GM18508 (cell line): Measurements from ENCODE around the gene EMC9.
A peak's percentile ranks its signal among the peaks of the same experiment; 100 is the strongest.

Source experiments
- ATAC-seq: cut with Tn5 transposase; IDR thresholded peaks from one replicate; pipeline ENCODE4 v1.9.1; 2021; ENCODE audit warnings: moderate number of reproducible peaks; ENCODE audit not compliant: insufficient read depth, unreplicated experiment

EMC9 gene

DNA sequence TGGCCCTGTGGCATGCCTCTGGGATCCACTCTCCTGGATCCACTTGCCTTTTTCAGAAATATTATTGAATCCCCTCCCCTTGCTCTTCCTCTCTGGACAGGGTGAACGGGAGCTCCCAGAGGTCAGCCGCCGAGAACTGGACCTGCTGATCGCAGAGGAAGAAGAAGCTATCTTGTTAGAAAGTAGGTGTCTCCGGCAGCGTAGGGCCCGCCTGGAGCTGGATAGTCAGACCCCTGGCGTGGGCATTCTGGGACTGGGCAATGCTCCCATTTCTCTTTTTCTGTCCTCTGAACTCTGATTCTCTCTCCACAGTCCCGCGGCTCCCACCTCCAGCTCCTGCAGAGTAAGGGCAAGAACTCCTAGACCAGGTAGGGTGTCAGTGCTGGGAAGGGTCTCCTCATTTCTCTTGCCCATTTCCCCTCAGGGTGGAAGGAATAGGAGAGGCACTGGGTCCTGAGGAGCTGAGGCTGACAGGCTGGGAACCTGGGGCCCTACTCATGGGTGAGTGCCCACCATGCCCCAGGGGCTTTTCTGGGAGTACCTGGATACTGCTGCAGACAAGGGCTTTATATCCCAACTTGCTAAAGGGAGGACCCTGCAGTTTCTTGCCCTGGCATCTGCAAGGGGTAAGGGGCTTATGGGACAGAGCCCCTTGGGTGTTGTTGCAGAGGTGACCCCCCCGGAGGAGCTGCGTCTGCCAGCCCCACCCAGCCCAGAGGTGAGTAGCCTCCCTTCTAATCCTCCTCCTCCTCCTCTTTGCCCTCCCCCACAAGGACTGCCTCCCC is 35.8 kb upstream of the EMC9 start:
- no peak for ATAC-seq

DNA sequence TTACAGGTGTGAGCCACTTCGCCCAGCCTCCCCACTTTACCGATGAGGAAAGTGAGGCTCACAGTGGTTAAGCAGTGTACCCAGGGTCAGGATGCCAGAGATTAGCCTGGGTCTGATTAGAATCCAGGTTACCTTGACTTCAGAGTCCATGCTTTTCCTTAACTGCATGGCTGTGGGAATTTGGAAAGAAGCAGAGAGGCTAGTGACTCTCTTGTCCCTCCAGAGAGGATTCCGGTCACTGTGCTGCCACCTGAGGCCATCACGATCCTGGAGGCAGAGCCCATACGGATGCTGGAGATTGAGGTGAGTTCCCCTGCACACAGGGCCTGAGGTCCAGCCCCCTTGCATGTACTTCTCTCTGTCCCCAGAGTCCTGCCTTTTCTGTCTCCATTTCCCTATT is 35.2 kb upstream of the EMC9 start:
- ATAC-seq = no peak

DNA sequence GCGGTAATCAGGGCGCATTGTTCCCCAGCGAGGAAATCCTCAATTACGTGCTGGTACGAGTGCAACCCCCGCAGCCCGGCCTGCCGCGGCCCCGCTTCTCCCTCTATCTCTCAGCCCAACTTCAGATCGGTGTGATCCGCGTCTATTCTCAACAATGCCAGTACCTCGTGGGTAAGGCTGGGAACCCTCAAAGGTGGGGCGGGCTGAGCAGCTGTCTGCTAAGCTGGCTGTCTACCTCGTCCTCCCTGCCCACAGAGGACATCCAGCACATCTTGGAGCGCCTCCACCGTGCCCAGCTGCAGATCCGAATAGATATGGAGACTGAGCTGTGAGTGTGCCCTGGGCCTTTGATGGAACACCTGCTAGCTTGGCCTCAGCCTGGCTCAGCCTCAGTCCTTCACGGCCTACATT is 31.5 kb upstream of the EMC9 start:
- ATAC-seq = no peak

DNA sequence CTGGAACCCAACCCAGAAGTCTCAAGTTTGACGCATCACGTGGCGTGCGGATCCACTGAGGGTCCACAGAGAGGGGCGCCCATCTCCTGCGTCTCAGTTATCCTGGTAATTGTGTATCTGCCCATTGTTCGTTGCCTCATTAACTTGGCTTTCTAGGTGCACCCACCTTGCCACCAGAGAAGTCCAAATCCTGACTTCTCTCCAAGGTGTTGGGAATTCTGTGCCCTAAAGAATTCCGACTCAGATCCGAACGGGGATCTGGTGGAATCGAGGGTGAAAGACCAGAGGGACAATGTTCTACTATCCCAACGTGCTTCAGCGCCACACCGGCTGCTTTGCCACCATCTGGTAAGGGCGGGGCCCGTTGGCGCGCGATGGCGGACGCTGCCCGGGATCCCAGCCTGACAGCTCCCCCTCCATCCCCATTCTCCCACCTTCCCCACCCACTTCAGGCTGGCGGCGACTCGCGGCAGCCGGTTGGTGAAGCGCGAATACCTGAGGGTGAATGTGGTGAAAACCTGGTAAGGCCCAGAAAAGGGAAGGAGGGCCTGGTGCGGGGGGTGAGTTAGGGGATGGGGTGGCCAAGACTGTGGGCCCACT is 31.0 kb upstream of the EMC9 start:
- no peak for ATAC-seq

DNA sequence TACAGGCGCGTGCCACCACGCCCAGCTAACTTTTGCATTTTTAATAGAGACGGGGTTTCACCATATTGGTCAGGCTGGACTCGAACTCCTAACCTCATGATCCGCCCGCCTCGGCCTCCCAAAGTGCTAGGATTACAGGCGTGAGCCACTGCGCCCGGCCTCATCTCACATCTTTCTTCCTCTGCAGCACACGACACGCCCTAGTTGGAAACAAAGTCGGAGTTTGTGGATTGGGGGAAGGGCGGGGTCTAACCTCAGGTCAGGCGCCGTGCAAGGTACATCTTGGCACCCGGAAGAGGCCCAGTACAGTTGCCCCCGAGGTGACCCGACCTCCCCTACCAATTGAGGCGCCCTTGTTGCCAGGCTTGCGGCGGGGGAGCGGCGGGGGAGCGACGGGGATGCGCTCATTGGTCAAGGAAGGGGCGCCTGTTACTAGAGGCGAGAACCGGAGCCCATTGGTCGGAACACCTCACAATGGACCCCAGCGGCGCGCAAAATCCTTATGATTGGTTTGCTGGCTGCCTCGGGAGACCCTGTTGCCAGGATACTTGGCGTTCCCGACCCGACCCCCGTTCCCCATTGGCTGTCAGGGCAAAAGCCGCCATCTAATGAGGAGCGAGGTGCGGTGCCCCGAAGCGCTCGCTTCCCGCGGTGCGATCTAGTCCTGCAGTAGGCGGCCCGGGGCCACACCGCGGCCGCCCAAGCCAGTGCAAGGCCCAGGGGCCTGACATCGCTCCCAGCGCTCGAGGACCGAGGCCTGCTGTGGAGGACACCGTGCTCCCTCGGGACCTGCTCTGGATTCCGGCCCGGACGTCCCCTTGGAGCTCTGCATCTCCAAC is 30.2 kb upstream of the EMC9 start, which contains the start of gene REC8:
REC8 (plus strand) TSS at position 659 of the 839 bp plus-strand sequence. CDS start 473 bp downstream, outside the sequence.
- peak; percentile 61 for ATAC-seq

DNA sequence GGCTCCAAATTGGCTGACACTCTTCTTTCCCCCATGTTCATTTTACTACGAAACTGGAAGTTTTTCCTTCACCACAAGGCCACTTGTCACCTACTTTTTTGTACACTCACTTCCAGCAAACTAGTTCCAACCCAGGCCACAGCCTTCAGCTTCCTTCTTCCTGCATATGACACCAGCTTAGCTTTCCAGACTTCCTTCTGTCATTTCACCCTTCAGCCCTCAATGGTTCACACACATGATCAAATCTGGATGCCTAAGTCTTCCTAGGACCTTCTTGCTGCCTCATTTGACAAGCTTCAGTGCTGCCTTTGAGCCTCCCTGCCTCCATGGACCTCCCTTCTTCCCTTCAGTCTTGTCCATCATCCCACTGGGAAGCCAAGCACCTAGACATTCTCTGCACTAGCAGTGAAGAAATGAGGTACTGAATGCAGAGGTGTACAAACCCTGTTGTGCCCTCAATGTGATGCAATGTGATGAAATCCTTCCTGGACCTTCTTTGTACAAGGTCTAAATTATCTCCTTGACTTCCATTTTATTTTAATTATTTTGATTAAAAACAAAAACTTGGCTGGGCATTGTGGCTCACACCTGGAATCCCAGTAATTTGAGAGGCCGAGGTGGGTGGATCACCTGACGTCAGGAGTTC is 26.2 kb upstream of the EMC9 start:
- ATAC-seq = no peak

DNA sequence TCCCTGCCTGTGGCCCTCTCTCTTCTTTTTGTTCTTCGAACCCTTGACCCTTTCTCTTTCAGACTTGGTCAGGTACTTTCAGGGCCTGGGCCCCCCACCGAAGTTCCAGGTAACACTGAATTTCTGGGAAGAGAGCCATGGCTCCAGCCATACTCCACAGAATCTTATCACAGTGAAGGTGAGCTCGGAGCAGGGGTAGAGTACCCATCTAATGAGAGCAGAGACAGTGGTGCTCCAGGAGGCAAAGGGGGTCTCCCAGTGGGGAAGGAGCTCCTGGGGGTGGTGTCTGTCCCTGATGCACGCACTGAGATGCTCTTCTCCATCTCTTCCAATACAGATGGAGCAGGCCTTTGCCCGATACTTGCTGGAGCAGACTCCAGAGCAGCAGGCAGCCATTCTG is 24.4 kb upstream of the EMC9 start:
- ATAC-seq = no peak

DNA sequence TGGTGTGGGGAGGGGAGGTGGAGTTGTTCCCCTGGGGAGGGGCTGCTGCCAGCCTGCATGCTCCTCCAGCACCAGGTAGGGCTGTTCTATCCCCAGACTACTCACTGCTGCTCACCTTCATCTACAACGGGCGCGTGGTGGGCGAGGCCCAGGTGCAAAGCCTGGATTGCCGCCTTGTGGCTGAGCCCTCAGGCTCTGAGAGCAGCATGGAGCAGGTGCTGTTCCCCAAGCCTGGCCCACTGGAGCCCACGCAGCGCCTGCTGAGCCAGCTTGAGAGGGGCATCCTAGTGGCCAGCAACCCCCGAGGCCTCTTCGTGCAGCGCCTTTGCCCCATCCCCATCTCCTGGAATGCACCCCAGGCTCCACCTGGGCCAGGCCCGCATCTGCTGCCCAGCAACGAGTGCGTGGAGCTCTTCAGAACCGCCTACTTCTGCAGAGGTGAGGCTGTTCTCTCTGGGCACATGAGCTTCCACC is 23.2 kb upstream of the EMC9 start:
- ATAC-seq = no peak

DNA sequence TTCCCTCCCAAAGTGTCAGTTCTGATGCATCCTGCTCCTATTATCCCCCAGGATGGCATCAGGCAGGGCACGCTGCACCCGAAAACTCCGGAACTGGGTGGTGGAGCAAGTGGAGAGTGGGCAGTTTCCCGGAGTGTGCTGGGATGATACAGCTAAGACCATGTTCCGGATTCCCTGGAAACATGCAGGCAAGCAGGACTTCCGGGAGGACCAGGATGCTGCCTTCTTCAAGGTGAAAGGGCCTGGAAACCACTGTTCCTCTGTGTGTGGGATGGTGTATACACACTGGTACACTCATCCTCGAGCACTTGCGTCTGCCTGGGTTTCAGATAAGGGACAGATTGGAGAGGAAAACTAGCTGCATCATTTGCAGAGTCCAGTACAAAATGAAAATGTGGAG is 20.7 kb upstream of the EMC9 start:
- no peak for ATAC-seq

DNA sequence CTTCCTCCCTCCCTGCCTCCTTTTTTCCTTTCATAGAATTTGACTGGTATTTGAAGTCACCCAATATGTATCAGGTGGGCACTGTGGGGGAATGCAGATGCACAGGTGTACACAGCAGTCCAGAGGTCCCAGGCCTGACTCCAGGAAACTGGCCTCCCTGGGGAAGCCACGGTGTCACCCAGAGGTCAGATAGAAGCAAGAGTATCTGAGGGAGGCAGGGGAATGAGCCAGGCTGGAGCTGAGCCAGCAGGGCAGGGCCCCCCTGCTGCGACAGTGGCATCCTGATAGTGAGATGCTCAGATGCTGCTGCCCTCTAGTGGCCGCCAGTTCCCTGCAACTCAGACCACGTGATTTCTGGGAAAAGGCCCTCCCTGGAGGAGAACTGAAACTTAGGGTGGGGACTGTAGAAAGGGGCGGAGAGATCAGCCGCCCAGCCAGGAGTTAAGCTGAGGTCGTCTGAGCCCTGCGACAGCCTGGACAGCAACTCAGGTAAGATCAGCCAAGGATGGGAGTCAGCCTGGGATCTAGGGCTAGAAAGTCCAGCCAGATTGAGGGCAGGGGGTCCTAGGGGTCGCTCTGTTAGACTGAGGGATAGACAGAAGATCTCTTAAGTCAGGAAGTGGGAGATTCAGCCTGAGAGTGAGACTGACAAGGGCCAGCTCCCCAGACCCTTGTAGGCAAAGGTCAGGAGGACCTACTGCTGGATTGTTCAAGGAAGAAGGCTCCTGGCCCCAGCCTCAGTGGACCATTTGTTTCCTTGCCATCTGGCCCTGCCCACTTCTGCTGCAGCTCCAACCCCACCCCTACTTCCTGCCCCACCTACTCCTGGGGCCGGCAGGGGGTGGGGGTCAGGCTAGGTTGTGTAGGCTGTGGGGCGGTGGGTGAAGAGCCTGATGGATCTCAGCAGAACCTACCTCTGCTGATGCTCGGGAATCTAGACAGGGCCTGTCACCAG is 19.7 kb upstream of the EMC9 start, which contains the start of gene IRF9:
IRF9 (plus strand) TSS at position 416 of the 955 bp plus-strand sequence. CDS start 880 bp downstream, outside the sequence.
- peak; percentile 56 for ATAC-seq

DNA sequence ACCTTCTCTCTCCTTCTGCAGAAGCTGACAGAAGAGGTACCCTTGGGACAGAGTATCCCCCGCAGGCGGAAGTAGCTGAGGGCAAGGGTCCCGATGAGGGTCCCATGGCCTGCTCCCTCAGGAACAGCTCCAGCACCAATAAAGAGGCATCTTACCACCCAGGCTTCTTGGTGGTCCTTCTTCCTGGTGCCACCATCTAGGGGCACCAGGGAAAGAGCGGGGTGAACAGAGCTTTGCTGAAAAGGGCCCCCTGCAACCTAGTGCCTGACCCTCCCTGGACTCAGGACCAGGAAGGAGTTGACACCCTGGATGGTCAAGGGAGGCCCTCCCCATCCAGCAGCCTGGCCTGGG is 19.1 kb upstream of the EMC9 start:
- no peak for ATAC-seq

DNA sequence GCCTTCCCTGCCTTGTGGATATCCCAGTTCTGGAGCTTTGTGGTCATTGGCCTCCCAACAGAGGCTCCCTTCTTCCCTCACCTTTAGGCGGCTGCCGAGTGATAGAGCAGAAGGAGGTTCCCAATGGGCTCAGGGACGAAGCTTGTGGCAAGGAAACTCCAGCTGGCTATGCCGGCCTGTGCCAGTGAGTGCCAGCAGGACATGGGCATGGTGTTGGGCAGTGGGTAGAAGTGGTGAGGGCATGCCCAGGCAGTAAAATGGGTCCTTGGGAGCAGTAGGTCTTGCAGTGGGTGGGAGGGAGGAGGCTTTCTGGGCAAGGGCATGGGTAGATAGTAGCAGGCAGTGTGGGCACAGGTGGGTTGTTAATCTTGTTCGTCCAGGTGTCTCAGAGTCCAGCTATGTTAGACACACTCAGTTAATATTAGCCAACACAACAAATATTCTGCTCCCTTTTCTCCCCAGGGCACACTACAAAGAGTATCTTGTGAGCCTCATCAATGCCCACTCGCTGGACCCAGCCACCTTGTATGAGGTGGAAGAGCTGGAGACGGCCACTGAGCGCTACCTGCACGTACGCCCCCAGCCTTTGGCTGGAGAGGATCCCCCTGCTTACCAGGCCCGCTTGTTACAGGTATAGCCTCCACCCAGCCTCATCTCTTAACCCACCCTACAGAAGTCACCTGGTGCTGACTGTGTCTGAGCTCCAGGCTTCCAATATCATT is 18.5 kb upstream of the EMC9 start:
- ATAC-seq = no peak

DNA sequence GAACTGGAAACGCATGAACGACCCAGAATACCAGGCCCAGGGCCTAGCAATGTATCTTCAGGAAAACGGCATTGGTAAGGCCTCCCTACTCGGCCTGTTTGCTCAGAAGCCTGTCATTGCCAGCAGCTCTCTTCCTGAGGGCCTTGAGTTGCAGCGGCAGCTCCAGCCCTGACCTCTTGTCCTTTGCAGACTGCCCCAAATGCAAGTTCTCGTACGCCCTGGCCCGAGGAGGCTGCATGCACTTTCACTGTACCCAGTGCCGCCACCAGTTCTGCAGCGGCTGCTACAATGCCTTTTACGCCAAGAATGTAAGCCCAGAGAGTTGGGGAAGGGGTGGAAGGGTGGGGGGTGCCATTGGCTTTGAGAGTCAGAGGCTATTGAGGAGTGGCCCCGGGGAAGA is 15.9 kb upstream of the EMC9 start:
- ATAC-seq = no peak

DNA sequence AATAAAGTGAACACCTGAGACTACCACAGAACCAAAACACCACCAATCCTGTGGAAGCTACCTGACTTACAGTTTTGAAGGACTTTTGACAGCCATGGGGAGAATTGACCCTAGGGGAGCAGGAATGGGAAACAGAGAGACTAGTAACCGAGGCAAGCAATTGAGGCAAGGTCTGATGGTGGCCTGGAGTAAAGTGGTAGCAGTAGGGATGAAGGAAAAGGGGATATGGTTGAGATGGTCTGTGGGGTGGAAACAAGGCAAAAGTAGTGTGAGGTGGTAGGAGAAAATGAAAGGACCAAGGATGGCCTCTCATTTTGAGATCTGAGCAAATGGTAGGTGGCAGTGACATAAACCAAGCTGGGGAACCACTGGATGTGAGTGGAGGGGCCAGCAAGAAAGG is 15.4 kb upstream of the EMC9 start:
- no peak for ATAC-seq

DNA sequence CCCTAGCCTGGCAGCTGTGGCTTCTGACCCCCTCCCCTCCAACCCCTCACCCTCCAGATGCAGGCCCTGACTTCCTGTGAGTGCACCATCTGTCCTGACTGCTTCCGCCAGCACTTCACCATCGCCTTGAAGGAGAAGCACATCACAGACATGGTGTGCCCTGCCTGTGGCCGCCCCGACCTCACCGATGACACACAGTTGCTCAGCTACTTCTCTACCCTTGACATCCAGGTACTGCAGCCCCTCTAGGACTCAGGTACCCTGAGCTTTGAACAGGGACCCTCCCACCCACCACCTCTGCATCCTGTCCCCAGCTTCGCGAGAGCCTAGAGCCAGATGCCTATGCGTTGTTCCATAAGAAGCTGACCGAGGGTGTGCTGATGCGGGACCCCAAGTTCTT is 13.7 kb upstream of the EMC9 start:
- no peak for ATAC-seq

DNA sequence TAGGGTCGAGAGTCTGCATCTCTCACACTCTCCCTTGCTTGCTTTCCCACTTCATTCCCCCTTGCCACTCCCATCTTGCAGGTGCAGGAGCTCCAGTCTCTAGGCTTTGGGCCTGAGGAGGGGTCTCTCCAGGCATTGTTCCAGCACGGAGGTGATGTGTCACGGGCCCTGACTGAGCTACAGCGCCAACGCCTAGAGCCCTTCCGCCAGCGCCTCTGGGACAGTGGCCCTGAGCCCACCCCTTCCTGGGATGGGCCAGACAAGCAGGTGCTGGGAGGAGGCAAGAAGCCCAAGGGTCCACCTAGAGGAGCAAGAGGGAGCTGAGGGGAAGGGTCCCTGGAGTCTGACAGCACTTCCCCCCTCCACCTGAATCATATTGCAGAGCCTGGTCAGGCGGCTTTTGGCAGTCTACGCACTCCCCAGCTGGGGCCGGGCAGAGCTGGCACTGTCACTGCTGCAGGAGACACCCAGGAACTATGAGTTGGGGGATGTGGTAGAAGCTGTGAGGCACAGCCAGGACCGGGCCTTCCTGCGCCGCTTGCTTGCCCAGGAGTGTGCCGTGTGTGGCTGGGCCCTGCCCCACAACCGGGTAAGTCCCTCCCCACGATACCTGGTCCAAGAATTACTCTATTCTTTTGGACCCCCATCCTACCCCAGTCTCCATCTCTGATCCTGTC is 10.2 kb upstream of the EMC9 start:
- no peak for ATAC-seq

DNA sequence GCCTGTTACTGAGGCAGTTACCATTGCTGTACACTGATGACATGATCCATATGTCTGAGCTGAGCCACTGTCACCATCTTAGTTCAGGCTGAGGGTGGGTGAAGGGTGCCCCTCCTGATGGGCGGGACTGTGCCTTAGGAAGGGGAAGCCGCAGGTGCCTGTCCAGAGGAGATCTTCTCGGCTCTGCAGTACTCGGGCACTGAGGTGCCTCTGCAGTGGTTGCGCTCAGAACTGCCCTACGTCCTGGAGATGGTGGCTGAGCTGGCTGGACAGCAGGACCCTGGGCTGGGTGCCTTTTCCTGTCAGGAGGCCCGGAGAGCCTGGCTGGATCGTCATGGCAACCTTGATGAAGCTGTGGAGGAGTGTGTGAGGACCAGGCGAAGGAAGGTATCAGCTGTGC is 9.6 kb upstream of the EMC9 start:
- no peak for ATAC-seq

DNA sequence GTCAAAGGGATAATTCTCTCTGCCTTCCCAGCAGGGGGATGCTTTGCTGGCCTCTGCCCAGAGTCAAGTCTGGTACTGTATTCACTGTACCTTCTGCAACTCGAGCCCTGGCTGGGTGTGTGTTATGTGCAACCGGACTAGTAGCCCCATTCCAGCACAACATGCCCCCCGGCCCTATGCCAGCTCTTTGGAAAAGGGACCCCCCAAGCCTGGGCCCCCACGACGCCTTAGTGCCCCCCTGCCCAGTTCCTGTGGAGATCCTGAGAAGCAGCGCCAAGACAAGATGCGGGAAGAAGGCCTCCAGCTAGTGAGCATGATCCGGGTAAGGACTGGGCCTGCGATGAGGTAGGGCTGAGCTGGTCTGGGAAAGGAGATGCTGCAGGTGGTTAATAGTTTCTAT is 9.2 kb upstream of the EMC9 start:
- ATAC-seq = no peak
